GM19468 (cell line): Measurements from ENCODE around the gene AEN.

Experiments used
- ATAC-seq: cut with Tn5 transposase; IDR thresholded peaks from one replicate; pipeline ENCODE4 v1.9.1; 2021; ENCODE audit warnings: mild to moderate bottlenecking, moderate library complexity, moderate number of reproducible peaks; ENCODE audit not compliant: unreplicated experiment; ENCODE audit errors: extremely low read depth

The AEN gene

GRCh38 chr15:88661041-88661700 is 40.0 kb downstream of the AEN start:
- ATAC-seq: no peak

- no peak for ATAC-seq
Observed at GRCh38 chr15:88661761-88662556, 40.8 kb downstream of the AEN start.

GRCh38 chr15:88663141-88663621 is 42.0 kb downstream of the AEN start:
- ATAC-seq: no peak

GRCh38 chr15:88664151-88664778 is 43.1 kb downstream of the AEN start:
- ATAC-seq: no peak

- ATAC-seq: no peak
Observed at GRCh38 chr15:88674661-88675060, 53.5 kb downstream of the AEN start.

GRCh38 chr15:88678755-88679154 is 57.6 kb downstream of the AEN start:
- no peak for ATAC-seq

- ATAC-seq: no peak
Observed at GRCh38 chr15:88680241-88681001, 59.3 kb downstream of the AEN start.

- ATAC-seq: no peak
Observed at GRCh38 chr15:88681610-88682221, 60.6 kb downstream of the AEN start.
